Retinal pigment epithelial cell (primary cell): Measurements from ENCODE around the gene RALGAPA2.

Source experiments
- DNase-seq: peaks from one replicate; pipeline ENCODE4 v3.0.0-alpha.2; 2010; ENCODE audit warnings: low read depth
- H3K4me3 ChIP-seq: 2 replicates; pipeline ENCODE4 v1.5.1; 2011; ENCODE audit warnings: mild to moderate bottlenecking, low read length, control low read depth, moderate library complexity
- CTCF ChIP-seq: conservative IDR thresholded peaks from 2 replicates; pipeline ENCODE4 v1.5.1; 2011; ENCODE audit warnings: low read depth, low read length, control low read depth, inconsistent platforms

The RALGAPA2 gene

GRCh38 chr20:20709887-20710286 lies 2.6 kb downstream of the RALGAPA2 start:
- H3K4me3 ChIP-seq: no peak overlapping the region
- no peak for DNase-seq
- TF ChIP-seq CTCF: no peak

GRCh38 chr20:20706285-20706684 lies 6.2 kb downstream of the RALGAPA2 start:
- DNase-seq: no peak
- no peak for TF ChIP-seq CTCF
- no peak overlapping the region for H3K4me3 ChIP-seq

- TF ChIP-seq CTCF: no peak
- no peak overlapping the region for H3K4me3 ChIP-seq
- no peak for DNase-seq
Measured at GRCh38 chr20:20702330-20703245, 9.9 kb downstream of the RALGAPA2 start.

GRCh38 chr20:20699917-20700316 lies 12.5 kb downstream of the RALGAPA2 start:
- no peak for TF ChIP-seq CTCF
- DNase-seq: no peak
- no peak overlapping the region for H3K4me3 ChIP-seq

GRCh38 chr20:20699144-20699543 lies 13.3 kb downstream of the RALGAPA2 start:
- no peak for TF ChIP-seq CTCF
- H3K4me3 ChIP-seq: no peak overlapping the region
- no peak for DNase-seq

- DNase-seq: no peak
- no peak overlapping the region for H3K4me3 ChIP-seq
- no peak for TF ChIP-seq CTCF
Measured at GRCh38 chr20:20697325-20697845, 15.1 kb downstream of the RALGAPA2 start.
